Smooth muscle cell (in vitro differentiated cells): ENCODE data around the gene GNB1. TPM values are rescaled to one million over a fixed set of nuclear protein-coding genes. Genes with fewer than 3 reads are reported as not detected.

Source experiments
- DNase-seq: peaks from one replicate; lab custom pipeline; 2025; ENCODE audit not compliant: unreplicated experiment; lab: John Stamatoyannopoulos, UW
- H2AFZ ChIP-seq: fragments of 200-600 bp; sonication (generic); 2 replicates; pipeline ENCODE4 v1.6.0; 2016; ENCODE audit warnings: antibody characterized with exemption, low read depth, mild to moderate bottlenecking
- H3F3A ChIP-seq: fragments of 200-600 bp; sonication (generic); 2 replicates; pipeline ENCODE4 v1.6.0; 2017; ENCODE audit warnings: antibody characterized with exemption, low read depth
- H3K27ac ChIP-seq: fragments of 200-600 bp; sonication (generic); 2 replicates; pipeline ENCODE4 v1.5.1; 2016; ENCODE audit warnings: low read depth, mild to moderate bottlenecking
- H3K27me3 ChIP-seq: fragments of 200-600 bp; sonication (generic); 2 replicates; pipeline ENCODE4 v1.6.1; 2016; ENCODE audit warnings: low read depth, mild to moderate bottlenecking
- H3K36me3 ChIP-seq: fragments of 200-600 bp; sonication (generic); 2 replicates; pipeline ENCODE4 v1.5.1; 2016; ENCODE audit warnings: low read depth
- H3K4me1 ChIP-seq: fragments of 200-600 bp; sonication (generic); 2 replicates; pipeline ENCODE4 v1.5.1; 2016; ENCODE audit warnings: low read depth
- H3K4me2 ChIP-seq: fragments of 200-600 bp; sonication (generic); 2 replicates; pipeline ENCODE4 v1.6.0; 2016; ENCODE audit warnings: mild to moderate bottlenecking
- H3K4me3 ChIP-seq: fragments of 200-600 bp; sonication (generic); 2 replicates; pipeline ENCODE4 v1.5.1; 2016; ENCODE audit warnings: mild to moderate bottlenecking
- H3K79me2 ChIP-seq: fragments of 200-600 bp; sonication (generic); 2 replicates; pipeline ENCODE4 v1.6.0; 2016; ENCODE audit warnings: low read depth, mild to moderate bottlenecking
- H3K9ac ChIP-seq: fragments of 200-600 bp; sonication (generic); 2 replicates; pipeline ENCODE4 v1.6.0; 2016; ENCODE audit warnings: low read depth
- H3K9me3 ChIP-seq: fragments of 200-600 bp; sonication (generic); replicated peaks from 2 replicates; pipeline ENCODE4 v1.5.1; 2016; ENCODE audit warnings: low read depth
- H4K20me1 ChIP-seq: fragments of 200-600 bp; sonication (generic); 2 replicates; pipeline ENCODE4 v1.6.0; 2016; ENCODE audit warnings: low read depth
- WGBS: methylation state at CpG from one replicate; pipeline ENCODE4 v1.1.7; 2016; ENCODE audit warnings: low lambda C conversion rate; 5-methylcytosine and 5-hydroxymethylcytosine counted together
- polyA plus RNA-seq: library from polyadenylated mRNA; unstranded; fragments of >200 nt; fragmentation: Nextera tagmentation; extraction: Ambion mirVana; gene quantifications from 2 replicates; pipeline ENCODE4 v1.2.1, GENCODE V29; 2016
- total RNA-seq: library from RNA; depleted of rRNA; stranded (reverse); fragments of >200 nt; gene quantifications from 2 replicates; pipeline ENCODE4 v1.2.3, GENCODE V29; 2014
- TF ChIP-seq, protein P1 (sequence below): fragments of 200-600 bp; sonication (generic); IDR thresholded peaks from 2 replicates; pipeline ENCODE4 v1.5.1; 2017; ENCODE audit warnings: borderline replicate concordance, mild to moderate bottlenecking, antibody characterized with exemption; ENCODE audit not compliant: insufficient read depth, poor library complexity, severe bottlenecking

The GNB1 gene
- total and polyA plus RNA-seq, 2 experiments from 2014 or later = 208 to 293 TPM

DNA sequence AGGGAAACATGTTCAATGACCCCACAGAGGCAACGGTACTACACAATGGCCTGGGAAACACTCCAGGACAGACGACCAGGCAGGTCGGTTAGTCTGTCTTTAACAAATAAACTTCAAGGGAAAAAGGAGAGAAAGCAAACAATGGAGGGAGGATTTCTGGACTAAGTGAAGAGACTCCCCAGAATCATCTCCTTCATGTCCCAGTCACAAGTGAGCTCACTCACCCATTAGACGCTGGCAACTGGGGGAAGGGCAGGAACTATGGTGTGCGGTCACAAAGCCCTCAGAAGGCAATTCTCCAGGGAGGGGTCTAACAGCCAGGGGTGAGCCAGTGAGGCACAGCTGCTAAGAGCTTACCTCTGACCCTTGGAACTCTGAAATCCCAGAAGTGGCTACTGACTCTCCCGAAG is 57.0 kb downstream of the GNB1 start:
- Histone ChIP-seq H3K27ac (peak overlapping the region; percentile 52), H3K9me3 (no peaks in the 10 kb centered on the region), H3K4me3 (no peak overlapping the region), H4K20me1 (peaks cover 100% of the 10 kb centered on the region), H2AFZ (no peak overlapping the region), H3K4me2 (no peak overlapping the region), H3K79me2 (peaks cover 99% of the 10 kb centered on the region), H3F3A (peaks cover 10% of the 10 kb centered on the region), H3K9ac (no peak overlapping the region), H3K4me1 (peaks cover 10% of the 10 kb centered on the region), H3K36me3 (no peaks in the 10 kb centered on the region), H3K27me3 (no peaks in the 10 kb centered on the region)
- TF ChIP-seq, protein P1, sequence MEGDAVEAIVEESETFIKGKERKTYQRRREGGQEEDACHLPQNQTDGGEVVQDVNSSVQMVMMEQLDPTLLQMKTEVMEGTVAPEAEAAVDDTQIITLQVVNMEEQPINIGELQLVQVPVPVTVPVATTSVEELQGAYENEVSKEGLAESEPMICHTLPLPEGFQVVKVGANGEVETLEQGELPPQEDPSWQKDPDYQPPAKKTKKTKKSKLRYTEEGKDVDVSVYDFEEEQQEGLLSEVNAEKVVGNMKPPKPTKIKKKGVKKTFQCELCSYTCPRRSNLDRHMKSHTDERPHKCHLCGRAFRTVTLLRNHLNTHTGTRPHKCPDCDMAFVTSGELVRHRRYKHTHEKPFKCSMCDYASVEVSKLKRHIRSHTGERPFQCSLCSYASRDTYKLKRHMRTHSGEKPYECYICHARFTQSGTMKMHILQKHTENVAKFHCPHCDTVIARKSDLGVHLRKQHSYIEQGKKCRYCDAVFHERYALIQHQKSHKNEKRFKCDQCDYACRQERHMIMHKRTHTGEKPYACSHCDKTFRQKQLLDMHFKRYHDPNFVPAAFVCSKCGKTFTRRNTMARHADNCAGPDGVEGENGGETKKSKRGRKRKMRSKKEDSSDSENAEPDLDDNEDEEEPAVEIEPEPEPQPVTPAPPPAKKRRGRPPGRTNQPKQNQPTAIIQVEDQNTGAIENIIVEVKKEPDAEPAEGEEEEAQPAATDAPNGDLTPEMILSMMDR = no peak
- 80% methylated on average over 6 of the region's 6 CpGs for WGBS
- DNase-seq = no peak

GRCh38 chr1:1833456-1833855 is 57.4 kb downstream of the GNB1 start:
- no peak for DNase-seq
- peaks cover 12% of the 10 kb centered on the region for H3F3A ChIP-seq
- no peaks in the 10 kb centered on the region for H3K27me3 ChIP-seq
- H3K79me2 ChIP-seq = peaks cover 99% of the 10 kb centered on the region
- H4K20me1 ChIP-seq = peaks cover 100% of the 10 kb centered on the region
- H2AFZ ChIP-seq = no peak overlapping the region
- WGBS = 96% methylated on average over 10 of the region's 10 CpGs
- no peak overlapping the region for H3K4me2 ChIP-seq
- no peaks in the 10 kb centered on the region for H3K36me3 ChIP-seq
- TF ChIP-seq, protein P1 = no peak
- no peak overlapping the region for H3K9ac ChIP-seq
- H3K4me1 ChIP-seq = peaks cover 10% of the 10 kb centered on the region
- no peak overlapping the region for H3K4me3 ChIP-seq
- H3K27ac ChIP-seq = peak overlapping the region; percentile 52
- no peaks in the 10 kb centered on the region for H3K9me3 ChIP-seq

DNA sequence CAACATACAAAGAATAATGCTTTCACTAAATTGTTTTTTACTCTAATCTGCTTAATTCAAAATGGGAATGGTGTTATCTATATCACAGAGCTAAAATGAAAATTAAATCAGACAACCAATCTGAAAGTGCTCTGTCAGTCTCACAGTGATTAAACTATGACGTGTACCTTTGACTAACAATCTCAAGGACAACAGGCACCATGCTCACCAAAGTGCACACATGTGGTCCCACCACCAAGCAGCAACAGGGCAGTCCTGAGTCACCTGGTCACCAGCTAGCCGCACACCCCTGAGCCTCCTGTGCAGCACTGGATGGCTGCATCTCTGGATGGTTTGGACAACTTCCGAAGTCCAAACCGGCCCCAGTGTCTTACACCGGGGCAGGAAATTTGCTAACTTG is 58.1 kb downstream of the GNB1 start:
- peak overlapping the region; percentile 52 for H3K27ac ChIP-seq
- H4K20me1 ChIP-seq = peaks cover 100% of the 10 kb centered on the region
- H3K9me3 ChIP-seq = no peaks in the 10 kb centered on the region
- DNase-seq = no peak
- peaks cover 14% of the 10 kb centered on the region for H3F3A ChIP-seq
- WGBS = 96% methylated on average over 5 of the region's 5 CpGs
- peaks cover 10% of the 10 kb centered on the region for H3K4me1 ChIP-seq
- H3K4me3 ChIP-seq = no peak overlapping the region
- H3K36me3 ChIP-seq = no peaks in the 10 kb centered on the region
- H3K9ac ChIP-seq = no peak overlapping the region
- H2AFZ ChIP-seq = no peak overlapping the region
- no peak overlapping the region for H3K4me2 ChIP-seq
- H3K79me2 ChIP-seq = peaks cover 99% of the 10 kb centered on the region
- no peaks in the 10 kb centered on the region for H3K27me3 ChIP-seq
- TF ChIP-seq, protein P1 = no peak

- Histone ChIP-seq H3K9ac (no peak overlapping the region), H3K4me1 (peaks cover 10% of the 10 kb centered on the region), H4K20me1 (peaks cover 100% of the 10 kb centered on the region), H3K36me3 (no peaks in the 10 kb centered on the region), H3F3A (peaks cover 21% of the 10 kb centered on the region), H3K79me2 (peaks cover 99% of the 10 kb centered on the region), H3K27ac (peak overlapping the region; percentile 52), H3K4me3 (no peak overlapping the region), H3K4me2 (no peak overlapping the region), H2AFZ (no peak overlapping the region), H3K27me3 (no peaks in the 10 kb centered on the region), H3K9me3 (no peaks in the 10 kb centered on the region)
- TF ChIP-seq, protein P1 = no peak
- DNase-seq = no peak
- WGBS = 65% methylated on average over 8 of the region's 8 CpGs
These were observed 58.7 kb downstream of the GNB1 start for GRCh38 chr1:1832166-1832565.
